GM10266 (cell line): ENCODE data around the gene HOXC12.

Experiments used
- DNase-seq: peaks from one replicate; pipeline ENCODE4 v3.0.0; 2012; ENCODE audit errors: extremely low spot score
- CTCF ChIP-seq: IDR thresholded peaks from 2 replicates; pipeline ENCODE4 v1.5.1; 2012; ENCODE audit warnings: mild to moderate bottlenecking, low read depth; ENCODE audit not compliant: control insufficient read depth, insufficient read depth; ENCODE audit errors: missing control alignments

Gene HOXC12

GRCh38 chr12:53929527-53929926 is 25.2 kb upstream of the HOXC12 start:
- no peak for TF ChIP-seq CTCF

GRCh38 chr12:53930591-53931255 is 24.0 kb upstream of the HOXC12 start:
- no peak for TF ChIP-seq CTCF

More at GRCh38 chr12:53929527-53929926, 25.2 kb upstream of the HOXC12 start:
- no peak for DNase-seq

GRCh38 chr12:53931844-53932581 is 22.7 kb upstream of the HOXC12 start:
- TF ChIP-seq CTCF: no peak
- DNase-seq: no peak

More at GRCh38 chr12:53930591-53931255, 24.0 kb upstream of the HOXC12 start:
- DNase-seq: no peak

- no peak for DNase-seq
- TF ChIP-seq CTCF: no peak
Measured at GRCh38 chr12:53932915-53933314, 21.8 kb upstream of the HOXC12 start.

- TF ChIP-seq CTCF: no peak
- DNase-seq: no peak
Measured at GRCh38 chr12:53935383-53936341, 19.0 kb upstream of the HOXC12 start.

- no peak for DNase-seq
- TF ChIP-seq CTCF: no peak
Measured at GRCh38 chr12:53937099-53937498, 17.6 kb upstream of the HOXC12 start.
